ENCODE measurements around the gene MKNK2. TPM values are rescaled to one million over a fixed set of nuclear protein-coding genes. Genes with fewer than 3 reads are reported as not detected.

The MKNK2 gene
- total RNA-seq, 1 donor from 2014 or later = 154 TPM

- H3K4me3 ChIP-seq (ENCODE audit: low read depth, low read length) = peak overlapping the region; percentile 56
- peak; percentile 73 for DNase-seq (ENCODE audit: low read depth)
- TF ChIP-seq, protein P1, sequence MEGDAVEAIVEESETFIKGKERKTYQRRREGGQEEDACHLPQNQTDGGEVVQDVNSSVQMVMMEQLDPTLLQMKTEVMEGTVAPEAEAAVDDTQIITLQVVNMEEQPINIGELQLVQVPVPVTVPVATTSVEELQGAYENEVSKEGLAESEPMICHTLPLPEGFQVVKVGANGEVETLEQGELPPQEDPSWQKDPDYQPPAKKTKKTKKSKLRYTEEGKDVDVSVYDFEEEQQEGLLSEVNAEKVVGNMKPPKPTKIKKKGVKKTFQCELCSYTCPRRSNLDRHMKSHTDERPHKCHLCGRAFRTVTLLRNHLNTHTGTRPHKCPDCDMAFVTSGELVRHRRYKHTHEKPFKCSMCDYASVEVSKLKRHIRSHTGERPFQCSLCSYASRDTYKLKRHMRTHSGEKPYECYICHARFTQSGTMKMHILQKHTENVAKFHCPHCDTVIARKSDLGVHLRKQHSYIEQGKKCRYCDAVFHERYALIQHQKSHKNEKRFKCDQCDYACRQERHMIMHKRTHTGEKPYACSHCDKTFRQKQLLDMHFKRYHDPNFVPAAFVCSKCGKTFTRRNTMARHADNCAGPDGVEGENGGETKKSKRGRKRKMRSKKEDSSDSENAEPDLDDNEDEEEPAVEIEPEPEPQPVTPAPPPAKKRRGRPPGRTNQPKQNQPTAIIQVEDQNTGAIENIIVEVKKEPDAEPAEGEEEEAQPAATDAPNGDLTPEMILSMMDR (conservative IDR thresholded peaks at IDR 0.05; ENCODE audit: low read depth, low read length) = no peak
Observed at GRCh38 chr19:2060884-2061494, 9.9 kb upstream of the MKNK2 start.

DNA sequence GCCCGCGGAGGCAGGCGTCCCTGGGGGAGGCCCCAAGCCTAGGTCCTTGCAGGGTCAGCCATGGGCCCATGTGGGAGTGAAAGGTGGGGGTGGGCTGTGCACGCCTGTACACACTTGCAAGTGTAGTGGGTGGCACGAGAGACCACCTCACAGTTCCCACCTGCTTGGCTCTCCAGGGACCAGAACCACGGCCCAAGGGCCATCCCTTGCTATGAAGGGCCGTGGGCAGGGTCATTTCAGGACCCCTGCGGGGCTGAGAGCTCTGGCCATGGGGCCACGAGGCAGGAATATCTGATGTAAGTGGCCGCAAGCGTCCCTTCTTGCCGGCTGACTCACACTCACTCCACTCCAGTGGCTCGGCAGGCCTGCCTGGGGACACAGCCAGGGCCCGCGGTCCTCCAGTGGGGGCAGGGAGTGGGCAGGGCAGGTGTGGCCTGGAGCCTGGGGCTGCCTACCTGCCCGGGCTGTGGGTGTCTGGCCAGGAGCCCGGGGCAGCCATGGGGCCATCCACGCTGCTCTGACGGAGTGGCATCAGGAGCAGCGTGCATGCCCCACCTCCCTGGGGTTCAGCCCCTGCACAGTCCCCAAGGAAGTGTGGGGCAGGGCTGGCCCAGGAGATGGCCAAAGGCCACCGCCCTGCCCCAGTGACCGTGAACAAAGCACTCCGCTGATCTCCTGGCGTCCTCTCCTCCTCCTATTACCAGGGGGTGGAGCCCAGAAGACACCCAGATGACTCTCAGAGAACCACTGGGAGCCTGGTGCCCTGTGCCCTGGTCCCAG lies 8.6 kb upstream of the MKNK2 start:
- H3K4me3 ChIP-seq (ENCODE audit: low read depth, low read length) = peak overlapping the region; percentile 56
- TF ChIP-seq, protein P1 (conservative IDR thresholded peaks at IDR 0.05; ENCODE audit: low read depth, low read length) = no peak
- no peak for DNase-seq (ENCODE audit: low read depth)

DNA sequence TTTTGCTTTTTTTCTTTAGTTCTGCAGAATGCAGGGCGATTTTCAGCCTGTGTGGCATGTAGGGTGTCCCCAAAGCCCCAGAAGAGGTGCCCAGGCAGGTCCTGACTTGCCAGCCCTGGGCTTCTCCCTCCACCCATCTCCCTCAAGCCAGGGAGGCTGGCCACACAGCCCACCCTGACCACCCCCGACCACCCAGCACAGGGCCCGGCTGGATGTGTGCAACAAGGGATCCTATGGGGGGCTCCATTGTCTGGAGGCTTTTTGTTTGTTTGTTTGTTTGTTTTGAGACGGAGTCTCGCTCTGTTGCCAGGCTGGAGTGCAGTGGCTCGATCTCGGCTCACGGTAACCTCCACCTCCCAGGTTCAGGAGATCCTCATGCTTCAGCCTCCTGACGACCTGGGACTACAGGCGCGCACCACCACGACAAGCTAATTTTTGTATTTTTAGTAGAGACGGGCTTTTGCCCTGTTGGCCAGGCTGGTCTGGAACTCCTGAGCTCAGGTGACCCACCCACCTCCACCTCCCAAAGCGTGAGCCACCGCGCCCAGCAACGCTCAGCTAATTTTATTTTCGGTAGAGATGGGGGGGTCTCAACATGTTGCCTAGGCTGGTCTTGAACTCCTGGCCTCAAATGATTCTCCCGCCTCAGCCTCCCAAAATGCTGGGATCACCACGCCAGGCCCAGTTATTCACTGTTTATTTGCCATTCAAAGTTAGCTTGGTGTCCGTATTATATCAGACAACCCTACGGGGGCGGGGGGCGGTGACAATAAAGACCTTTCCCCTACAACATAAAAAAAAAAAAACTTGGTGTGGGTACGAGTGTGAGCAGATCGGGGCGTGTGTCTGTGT lies 7.8 kb upstream of the MKNK2 start:
- DNase-seq (ENCODE audit: low read depth) = no peak
- TF ChIP-seq, protein P1 (conservative IDR thresholded peaks at IDR 0.05; ENCODE audit: low read depth, low read length) = no peak
- no peak overlapping the region for H3K4me3 ChIP-seq (ENCODE audit: low read depth, low read length)

- DNase-seq (ENCODE audit: low read depth) = no peak
- H3K4me3 ChIP-seq (ENCODE audit: low read depth, low read length) = no peak overlapping the region
- TF ChIP-seq, protein P1 (conservative IDR thresholded peaks at IDR 0.05; ENCODE audit: low read depth, low read length) = no peak
Observed at GRCh38 chr19:2057484-2058469, 6.7 kb upstream of the MKNK2 start.

DNA sequence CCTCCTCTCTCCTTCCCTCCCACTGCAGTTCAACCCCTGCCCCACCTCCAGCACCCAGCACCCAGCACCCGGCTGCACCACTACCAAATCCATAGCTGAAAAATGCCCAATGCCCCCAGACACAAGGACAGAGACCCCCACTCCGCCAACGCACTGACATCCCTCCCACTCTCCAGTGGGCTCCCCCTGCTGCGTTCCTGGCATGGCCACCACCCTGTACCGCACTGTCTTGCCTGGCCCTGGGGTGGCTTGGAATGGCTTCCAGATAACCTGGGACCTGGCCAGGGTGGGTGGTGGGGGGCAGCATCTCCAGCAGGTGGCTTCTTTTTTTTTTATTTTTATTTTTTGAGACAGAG lies 5.8 kb upstream of the MKNK2 start:
- no peak overlapping the region for H3K4me3 ChIP-seq (ENCODE audit: low read depth, low read length)
- TF ChIP-seq, protein P1 (conservative IDR thresholded peaks at IDR 0.05; ENCODE audit: low read depth, low read length) = no peak
- DNase-seq (ENCODE audit: low read depth) = no peak
